ENCODE measurements around the gene KRT5.

The KRT5 gene

GRCh38 chr12:52519826-52520662, at the start of gene KRT5:
Gene KRT5 (minus strand): TSS chr12:52520394. CDS start chr12:52520296, 98 bp downstream.
- DNase-seq, result no peak

GRCh38 chr12:52568111-52568510, 47.9 kb upstream of the KRT5 start:
- DNase-seq, result no peak

- no peak for DNase-seq
Observed at GRCh38 chr12:52566847-52567291, 46.7 kb upstream of the KRT5 start.

- no peak for DNase-seq
Observed at GRCh38 chr12:52564582-52564981, 44.4 kb upstream of the KRT5 start.

GRCh38 chr12:52561880-52562449, 41.8 kb upstream of the KRT5 start:
- no peak for DNase-seq

- no peak for DNase-seq
Observed at GRCh38 chr12:52559979-52560378, 39.8 kb upstream of the KRT5 start.

GRCh38 chr12:52558781-52559445, 38.7 kb upstream of the KRT5 start:
- DNase-seq, result no peak

GRCh38 chr12:52557476-52557875, 37.3 kb upstream of the KRT5 start:
- no peak for DNase-seq

- no peak for DNase-seq
Observed at GRCh38 chr12:52555577-52555976, 35.4 kb upstream of the KRT5 start.

GRCh38 chr12:52552681-52553195, 32.5 kb upstream of the KRT5 start, which contains the start of gene KRT71:
Gene KRT71 (minus strand): TSS chr12:52553145. CDS start chr12:52553077, 68 bp downstream.
- DNase-seq, result no peak

- no peak for DNase-seq
Observed at GRCh38 chr12:52552055-52552454, 31.9 kb upstream of the KRT5 start.

GRCh38 chr12:52551216-52551865, 31.1 kb upstream of the KRT5 start:
- no peak for DNase-seq

- no peak for DNase-seq
Observed at GRCh38 chr12:52546126-52546525, 25.9 kb upstream of the KRT5 start.

- no peak for DNase-seq
Observed at GRCh38 chr12:52543985-52544883, 24.0 kb upstream of the KRT5 start.

GRCh38 chr12:52542785-52543318, 22.7 kb upstream of the KRT5 start:
- no peak for DNase-seq

- no peak for DNase-seq
Observed at GRCh38 chr12:52542157-52542556, 22.0 kb upstream of the KRT5 start.

- no peak for DNase-seq
Observed at GRCh38 chr12:52541709-52542108, 21.5 kb upstream of the KRT5 start.

- no peak for DNase-seq
Observed at GRCh38 chr12:52540531-52540930, 20.3 kb upstream of the KRT5 start.

- no peak for DNase-seq
Observed at GRCh38 chr12:52539821-52540173, 19.6 kb upstream of the KRT5 start.

GRCh38 chr12:52539083-52539820, 19.1 kb upstream of the KRT5 start:
- DNase-seq, result no peak

- no peak for DNase-seq
Observed at GRCh38 chr12:52537101-52537500, 16.9 kb upstream of the KRT5 start.
